IMR-90 (cell line): ENCODE measurements around the gene GATA1. TPM values are rescaled to one million over a fixed set of nuclear protein-coding genes. Genes with fewer than 3 reads are reported as not detected.

ENCODE experiments used
- ATAC-seq: fragments of 200-7000 bp; cut with Tn5 transposase; 2 replicates; pipeline ENCODE4 v1.9.1; 2020; ENCODE audit warnings: low read depth, mild to moderate bottlenecking, moderate library complexity
- BruUV-seq: library from RNA; stranded (reverse); fragments of 400-500 nt; replicated peaks from 2 replicates; lab custom pipeline; 2021; lab: Mats Ljungman, UMichigan
- CTCF ChIA-PET: fragments of 300-600 bp; formaldehyde crosslinking; extraction: SDS; loops from one replicate; lab custom pipeline; 2021; ENCODE audit warnings: antibody characterized with exemption; lab: Yijun Ruan, JAX
- POLR2A ChIA-PET: fragments of 300-600 bp; sonication (Branson Sonifier 250); formaldehyde crosslinking; loops from one replicate; lab custom pipeline; 2022; ENCODE audit warnings: antibody characterized with exemption; ENCODE audit not compliant: unreplicated experiment; lab: Charles Lee
- DNase-seq: peaks from one replicate; pipeline ENCODE4 v3.0.0; 2013
- H2AFZ ChIP-seq: replicated peaks from 2 replicates; pipeline ENCODE3; 2013; ENCODE audit warnings: low read length, mild to moderate bottlenecking; ENCODE audit not compliant: poor library complexity
- H2AK5ac ChIP-seq: 2 replicates; pipeline ENCODE4 v1.6.1; 2013; ENCODE audit warnings: low read depth, low read length, inconsistent platforms
- H2AK9ac ChIP-seq: replicated peaks from 2 replicates; pipeline ENCODE3; 2013; ENCODE audit warnings: mild to moderate bottlenecking, low read depth, low read length, moderate library complexity; ENCODE audit not compliant: poor library complexity
- H2BK120ac ChIP-seq: 2 replicates; pipeline ENCODE4 v1.6.1; 2013; ENCODE audit warnings: low read depth, low read length, inconsistent platforms
- H2BK15ac ChIP-seq: 3 replicates; pipeline ENCODE4 v1.6.1; 2013; ENCODE audit warnings: low read depth, low read length, inconsistent platforms
- H2BK20ac ChIP-seq: 2 replicates; pipeline ENCODE4 v1.6.1; 2013; ENCODE audit warnings: low read depth, mild to moderate bottlenecking, inconsistent platforms, low read length, moderate library complexity
- H2BK5ac ChIP-seq: 2 replicates; pipeline ENCODE4 v1.6.1; 2013; ENCODE audit warnings: mild to moderate bottlenecking, low read depth, low read length, inconsistent platforms; ENCODE audit not compliant: poor library complexity, severe bottlenecking
- H3K14ac ChIP-seq: replicated peaks from 2 replicates; pipeline ENCODE4 v1.6.1; 2013; ENCODE audit warnings: low read depth, low read length, inconsistent platforms
- H3K18ac ChIP-seq: 2 replicates; pipeline ENCODE4 v1.6.1; 2013; ENCODE audit warnings: low read depth, low read length, control low read depth
- H3K23ac ChIP-seq: 2 replicates; pipeline ENCODE4 v1.6.1; 2013; ENCODE audit warnings: low read depth, low read length, inconsistent platforms
- H3K27ac ChIP-seq: 2 replicates; pipeline ENCODE4 v1.5.1; 2013; ENCODE audit warnings: mild to moderate bottlenecking, control low read depth, low read length; ENCODE audit not compliant: insufficient read depth
- H3K27me3 ChIP-seq: 2 replicates; pipeline ENCODE4 v1.6.1; 2013; ENCODE audit warnings: low read length; ENCODE audit not compliant: control insufficient read depth, insufficient read depth
- H3K36me3 ChIP-seq: 2 replicates; pipeline ENCODE4 v1.6.1; 2013; ENCODE audit warnings: low read length, mixed read lengths; ENCODE audit not compliant: control insufficient read depth, insufficient read depth
- H3K4ac ChIP-seq: 2 replicates; pipeline ENCODE4 v1.6.1; 2013; ENCODE audit warnings: low read depth, low read length, inconsistent platforms
- H3K4me1 ChIP-seq: 2 replicates; pipeline ENCODE4 v1.6.1; 2013; ENCODE audit warnings: low read length, mixed read lengths; ENCODE audit not compliant: control insufficient read depth, insufficient read depth
- H3K4me2 ChIP-seq: 2 replicates; pipeline ENCODE4 v1.6.1; 2013; ENCODE audit warnings: low read depth, mild to moderate bottlenecking, control low read depth, low read length, moderate library complexity
- H3K4me3 ChIP-seq: 2 replicates; pipeline ENCODE4 v1.5.1; 2013; ENCODE audit warnings: low read depth, mild to moderate bottlenecking, control low read depth, low read length, moderate library complexity; ENCODE audit not compliant: insufficient read depth
- H3K56ac ChIP-seq: 2 replicates; pipeline ENCODE4 v1.6.1; 2013; ENCODE audit warnings: low read length, inconsistent platforms; ENCODE audit not compliant: insufficient read depth; ENCODE audit errors: extremely low read depth
- H3K79me1 ChIP-seq, 2 experiments: 2 replicates each; pipeline ENCODE4 v1.6.1; 2013; ENCODE audit warnings: low read length in 2 of 2, inconsistent platforms in 1 of 2, low read depth in 1 of 2
- H3K9ac ChIP-seq: 2 replicates; pipeline ENCODE4 v1.6.1; 2013; ENCODE audit warnings: low read depth, low read length, control low read depth
- H3K9me1 ChIP-seq: 2 replicates; pipeline ENCODE4 v1.6.1; 2013; ENCODE audit warnings: low read length, inconsistent platforms; ENCODE audit not compliant: insufficient read depth
- H3K9me3 ChIP-seq: 2 replicates; pipeline ENCODE4 v1.6.1; 2013; ENCODE audit warnings: low read length; ENCODE audit not compliant: control insufficient read depth, insufficient read depth
- H4K20me1 ChIP-seq: 2 replicates; pipeline ENCODE4 v1.6.1; 2013; ENCODE audit warnings: low read length, inconsistent platforms; ENCODE audit not compliant: insufficient read depth
- H4K5ac ChIP-seq: 2 replicates; pipeline ENCODE4 v1.6.1; 2013; ENCODE audit warnings: mild to moderate bottlenecking, low read depth, low read length, control low read depth
- H4K8ac ChIP-seq, 2 experiments: 2 replicates each; pipeline ENCODE4 v1.6.1; 2013; ENCODE audit warnings: low read depth in 2 of 2, low read length in 2 of 2, control low read depth in 1 of 2, inconsistent platforms in 1 of 2
- H4K91ac ChIP-seq: 2 replicates; pipeline ENCODE4 v1.6.1; 2013; ENCODE audit warnings: low read depth, low read length, inconsistent platforms; ENCODE audit not compliant: insufficient read depth
- CEBPB ChIP-seq: IDR thresholded peaks from 2 replicates; pipeline ENCODE4 v1.6.1; 2012; ENCODE audit warnings: low read depth, low read length, improper control_type of control experiment
- CHD1 ChIP-seq: IDR thresholded peaks from 2 replicates; pipeline ENCODE4 v1.6.1; 2012; ENCODE audit warnings: low read depth, low read length, improper control_type of control experiment
- MAFK ChIP-seq: IDR thresholded peaks from 2 replicates; pipeline ENCODE4 v1.6.1; 2012; ENCODE audit warnings: low read depth, low read length, improper control_type of control experiment
- MXI1 ChIP-seq: IDR thresholded peaks from 2 replicates; pipeline ENCODE4 v1.6.1; 2012; ENCODE audit warnings: low read depth, mild to moderate bottlenecking, low read length, moderate library complexity, borderline replicate concordance
- NFE2L2 ChIP-seq: fragments of 150-350 bp; IDR thresholded peaks from 2 replicates; pipeline ENCODE4 v1.6.1; 2016; ENCODE audit warnings: low read depth, mild to moderate bottlenecking, low read length
- POLR2A ChIP-seq: IDR thresholded peaks from 2 replicates; pipeline ENCODE4 v1.6.1; 2012; ENCODE audit warnings: mild to moderate bottlenecking, low read depth, low read length
- RAD21 ChIP-seq: IDR thresholded peaks from 2 replicates; pipeline ENCODE4 v1.6.1; 2012; ENCODE audit warnings: low read length, improper control_type of control experiment
- RCOR1 ChIP-seq: IDR thresholded peaks from 2 replicates; pipeline ENCODE4 v1.6.1; 2012; ENCODE audit warnings: mild to moderate bottlenecking, low read length, improper control_type of control experiment; ENCODE audit not compliant: insufficient replicate concordance
- WGBS, 2 experiments: methylation state at CpG; one replicate each; pipeline versions ENCODE4 v1.1.5 to v1.1.7; 2013; ENCODE audit warnings: missing lambda C conversion rate in 2 of 2; ENCODE audit not compliant: insufficient read length in 1 of 2; ENCODE audit errors: extremely low coverage in 2 of 2; 5-methylcytosine and 5-hydroxymethylcytosine counted together
- dilution Hi-C: fragments of 300-500 bp; cut with HindIII; formaldehyde crosslinking; loops from one replicate; pipeline ENCODE4 v1.14.3; 2018; ENCODE audit warnings: low sequenced_read_pairs; ENCODE audit not compliant: unreplicated experiment
- in situ Hi-C: fragments of 300-500 bp; cut with MboI; formaldehyde crosslinking; loops from 3 replicates; pipeline ENCODE4 v1.14.3; 2019; ENCODE audit warnings: low sequenced_read_pairs, inconsistent platforms, mixed read lengths
- intact Hi-C: fragments of 100-400 bp; cut with micrococcal nuclease; formaldehyde crosslinking; loops from 2 replicates; pipeline ENCODE4 v1.10.0; 2022
- polyA plus RNA-seq, 3 experiments: library from polyadenylated mRNA; depleted of rRNA; stranded (reverse); fragments of >200 nt; gene quantifications; 2 replicates each; pipeline ENCODE4 v1.2.3, GENCODE V29; 2012; ENCODE audit warnings: low replicate concordance in 1 of 3
- total RNA-seq: library from RNA; depleted of rRNA; stranded (reverse); fragments of >200 nt; gene quantifications from 2 replicates; pipeline ENCODE4 v1.2.3, GENCODE V29; 2012

Gene GATA1
- total and polyA plus RNA-seq, 2 of the 4 experiments (the other 2 are of a cell fraction) = not detected

DNA sequence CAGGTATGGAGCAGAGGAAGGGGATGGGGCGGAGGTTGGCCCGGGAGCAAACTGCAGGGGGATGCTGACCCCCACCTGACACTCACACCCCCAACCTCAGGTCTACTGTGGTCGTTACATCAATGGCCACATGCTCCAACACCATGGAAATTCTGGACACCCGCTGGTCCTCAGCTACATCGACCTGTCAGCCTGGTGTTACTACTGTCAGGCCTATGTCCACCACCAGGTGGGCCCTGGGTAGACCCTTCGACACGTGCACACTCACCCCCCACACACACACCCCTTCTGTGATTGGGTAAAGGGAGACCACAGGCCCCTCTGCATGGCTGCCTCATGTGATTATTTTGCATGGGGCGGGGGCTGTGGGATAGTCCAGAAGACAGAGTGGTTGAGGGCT is 37.7 kb downstream of the GATA1 start:
- Histone ChIP-seq H3K18ac (no peak overlapping the region), H3K9ac (no peak overlapping the region), H2BK20ac (no peak overlapping the region), H3K14ac (no peak overlapping the region), H3K27ac (no peak overlapping the region), H2BK5ac (no peak overlapping the region), H3K23ac (no peak overlapping the region), H3K4me1 (no peaks in the 10 kb centered on the region), H3K27me3 (peaks cover 8% of the 10 kb centered on the region), H3K4me2 (no peak overlapping the region), H4K20me1 (no peaks in the 10 kb centered on the region), H2AK9ac (no peak overlapping the region), H2AFZ (no peak overlapping the region), H3K79me1 (no peaks in the 10 kb centered on the region), H3K4ac (no peak overlapping the region), H4K8ac (no peak overlapping the region), H3K56ac (no peak overlapping the region), H4K91ac (no peak overlapping the region), H3K36me3 (peaks cover 14% of the 10 kb centered on the region), H3K9me3 (peaks cover 8% of the 10 kb centered on the region), H3K9me1 (no peaks in the 10 kb centered on the region), H2BK120ac (no peak overlapping the region), H2AK5ac (no peak overlapping the region), H4K5ac (no peak overlapping the region), H3K4me3 (no peak overlapping the region), H2BK15ac (no peak overlapping the region)
- ATAC-seq (no peak), DNase-seq (no peak)
- intact Hi-C loops = no loop called here
- in situ Hi-C loops = no loop called here
- BruUV-seq = no TSS peak
- TF ChIP-seq CHD1 = no peak
- TF ChIP-seq CEBPB = no peak
- TF ChIP-seq MAFK = no peak
- TF ChIP-seq RCOR1 = no peak
- TF ChIP-seq MXI1 = no peak
- no peak for TF ChIP-seq RAD21
- no peak for TF ChIP-seq NFE2L2
- TF ChIP-seq POLR2A = no peak
- dilution Hi-C loops = no loop called here
- CTCF ChIA-PET = no interaction called here
- 60% methylated on average over 1 of the region's 8 CpGs; no CpG with 5 or more reads in 1 of the 2 experiments for WGBS, 2 experiments
- POLR2A ChIA-PET = no interaction called here
